HepG2 (cell line): Measurements from ENCODE around the gene FAM171A2. TPM values are rescaled to one million over a fixed set of nuclear protein-coding genes. Genes with fewer than 3 reads are reported as not detected.

Experiments used
- DNMT1 ChIP-seq: sonication (generic); formaldehyde crosslinking; IDR thresholded peaks from 2 replicates; pipeline ENCODE4 v1.5.1; 2020; ENCODE audit warnings: mild to moderate bottlenecking, missing genetic modification reagents
- DR1 ChIP-seq: sonication (generic); formaldehyde crosslinking; IDR thresholded peaks from 2 replicates; pipeline ENCODE4 v1.8.0; 2021; ENCODE audit warnings: mild to moderate bottlenecking, missing genetic modification reagents, inconsistent platforms
- HNF1A ChIP-seq, 2 experiments: sonication (generic) in 1 of 2; formaldehyde crosslinking in 1 of 2; IDR thresholded peaks; 2 replicates each; pipeline versions ENCODE4 v1.4.0 to v1.6.1; 2016 to 2020; ENCODE audit warnings: borderline replicate concordance in 1 of 2, low read depth in 1 of 2, mild to moderate bottlenecking in 1 of 2, missing genetic modification reagents in 1 of 2
- NCOA5 ChIP-seq: sonication (generic); formaldehyde crosslinking; IDR thresholded peaks from 2 replicates; pipeline ENCODE4 v1.4.0; 2020; ENCODE audit warnings: missing genetic modification reagents
- PAWR ChIP-seq: sonication (generic); formaldehyde crosslinking; IDR thresholded peaks from 2 replicates; pipeline ENCODE4 v1.4.0; 2020; ENCODE audit warnings: missing genetic modification reagents, mild to moderate bottlenecking, borderline replicate concordance
- SCMH1 ChIP-seq: sonication (generic); formaldehyde crosslinking; IDR thresholded peaks from 2 replicates; pipeline ENCODE4 v1.9.0; 2021; ENCODE audit warnings: missing genetic modification reagents, mild to moderate bottlenecking, borderline replicate concordance
- SP140L ChIP-seq: sonication (generic); formaldehyde crosslinking; IDR thresholded peaks from 2 replicates; pipeline ENCODE4 v1.4.0; 2020; ENCODE audit warnings: missing genetic modification reagents, borderline replicate concordance
- TARDBP ChIP-seq: sonication (generic); formaldehyde crosslinking; IDR thresholded peaks from 2 replicates; pipeline ENCODE4 v1.8.0; 2022; ENCODE audit warnings: mild to moderate bottlenecking, missing genetic modification reagents
- TSC22D2 ChIP-seq: sonication (generic); formaldehyde crosslinking; IDR thresholded peaks from 2 replicates; pipeline ENCODE4 v1.5.1; 2020; ENCODE audit warnings: missing genetic modification reagents, mild to moderate bottlenecking, borderline replicate concordance
- ZBTB7A ChIP-seq: sonication (generic); formaldehyde crosslinking; IDR thresholded peaks from 2 replicates; pipeline ENCODE4 v1.8.0; 2022; ENCODE audit warnings: mild to moderate bottlenecking, missing genetic modification reagents
- ZMYM2 ChIP-seq: sonication (generic); formaldehyde crosslinking; IDR thresholded peaks from 2 replicates; pipeline ENCODE4 v1.8.0; 2022; ENCODE audit warnings: mild to moderate bottlenecking, missing genetic modification reagents
- ZNF136 ChIP-seq: sonication (generic); formaldehyde crosslinking; IDR thresholded peaks from 2 replicates; pipeline ENCODE4 v1.8.1; 2022; ENCODE audit warnings: low read depth, mild to moderate bottlenecking, moderate library complexity, missing genetic modification reagents
- ZNF557 ChIP-seq: sonication (generic); formaldehyde crosslinking; IDR thresholded peaks from 2 replicates; pipeline ENCODE4 v1.4.0; 2020; ENCODE audit warnings: missing genetic modification reagents
- ZNF574 ChIP-seq: sonication (generic); formaldehyde crosslinking; IDR thresholded peaks from 2 replicates; pipeline ENCODE4 v1.4.0; 2020; ENCODE audit warnings: missing genetic modification reagents
- ZNF652 ChIP-seq: IDR thresholded peaks from 2 replicates; pipeline ENCODE4 v1.6.1; 2016; ENCODE audit warnings: low read depth, borderline replicate concordance
- ZNF678 ChIP-seq: sonication (generic); formaldehyde crosslinking; IDR thresholded peaks from 2 replicates; pipeline ENCODE4 v1.4.0; 2020; ENCODE audit warnings: mild to moderate bottlenecking, missing genetic modification reagents
- ZNF800 ChIP-seq: sonication (generic); formaldehyde crosslinking; IDR thresholded peaks from 2 replicates; pipeline ENCODE4 v1.4.0; 2020; ENCODE audit warnings: missing genetic modification reagents
- ZNF83 ChIP-seq: sonication (generic); formaldehyde crosslinking; IDR thresholded peaks from 2 replicates; pipeline ENCODE4 v1.4.0; 2020; ENCODE audit warnings: missing genetic modification reagents, mild to moderate bottlenecking, borderline replicate concordance
- polyA plus RNA-seq, 8 experiments: library from polyadenylated mRNA; depleted of rRNA in 3 of 8; stranded (reverse) in 7 of 8; unstranded in 1 of 8; fragments of >200 nt; fragmentation: Illumina TruSeq in 4 of 8; extraction: Trizol in 4 of 8; gene quantifications; 2 replicates each; pipeline versions ENCODE4 v1.2.1 to v1.2.3, GENCODE V29; 2011 to 2016; ENCODE audit warnings: low read depth in 4 of 8, missing spikeins in 1 of 8, mixed read lengths in 1 of 8; ENCODE audit not compliant: insufficient read depth in 1 of 8
- total RNA-seq, 5 experiments: library from RNA; depleted of rRNA; stranded (reverse); fragments of >200 nt; fragmentation: Illumina TruSeq; extraction: Trizol; gene quantifications; 2 replicates each; pipeline ENCODE4 v1.2.3, GENCODE V29; 2016; ENCODE audit warnings: low read depth in 1 of 5

The FAM171A2 gene
- total and polyA plus RNA-seq, 2 of the 13 experiments (the other 11 are each of a cell fraction or from before 2014, with no cell fraction given) = 1.8 to 3.6 TPM

GRCh38 chr17:44344939-44345453 is 18.7 kb downstream of the FAM171A2 start, which contains the start of gene GRN (continued):
- TF ChIP-seq ZMYM2 (CRISPR knock-in tag) (no peak), SP140L (CRISPR knock-in tag) (no peak), DR1 (CRISPR knock-in tag) (no peak; the same call in 1 of the 2 replicates), NCOA5 (no peak), ZNF83 (CRISPR knock-in tag) (no peak), ZNF557 (CRISPR knock-in tag) (no peak), ZNF574 (peak; percentile 77), ZBTB7A (CRISPR knock-in tag) (peak; percentile 66; the same call in 1 of the 2 replicates), TARDBP (peak; percentile 63; the same call in 1 of the 2 replicates), ZNF652 (CRISPR knock-in tag) (peak; percentile 61), ZNF800 (0 out of 2 replicates have a peak, but pooled peaks have one; percentile 56), SCMH1 (CRISPR knock-in tag) (no peak), TSC22D2 (CRISPR knock-in tag) (peak; percentile 62; the same call in 1 of the 2 replicates), HNF1A (IDR thresholded peaks at IDR 0.05; ENCODE audit: low read depth) (peak; percentile 65), HNF1A (CRISPR knock-in tag; IDR thresholded peaks at IDR 0.05; ENCODE audit: borderline replicate concordance) (no peak), ZNF678 (CRISPR knock-in tag) (no peak), ZNF136 (CRISPR knock-in tag) (0 out of 2 replicates have a peak, but pooled peaks have one; percentile 81), DNMT1 (CRISPR knock-in tag) (no peak), PAWR (CRISPR knock-in tag) (no peak)
